Occipital lobe (tissue), 2 donors: ENCODE results near the gene CTXND1. TPM values are rescaled to one million over a fixed set of nuclear protein-coding genes. Genes with fewer than 3 reads are reported as not detected.
"Not testable (repeated sequence)": the region's sequence is repeated elsewhere in the genome, so short reads cannot be mapped to it uniquely, and the experiment has no call there.

Experiments
- DNase-seq: peaks from one replicate; lab custom pipeline; 2025; lab: John Stamatoyannopoulos, UW
- total RNA-seq: library from RNA; depleted of rRNA; stranded (reverse); fragments of >200 nt; gene quantifications from one replicate; pipeline ENCODE4 v1.2.3, GENCODE V29; 2014

The CTXND1 gene
- total RNA-seq: 0.31 TPM

DNA sequence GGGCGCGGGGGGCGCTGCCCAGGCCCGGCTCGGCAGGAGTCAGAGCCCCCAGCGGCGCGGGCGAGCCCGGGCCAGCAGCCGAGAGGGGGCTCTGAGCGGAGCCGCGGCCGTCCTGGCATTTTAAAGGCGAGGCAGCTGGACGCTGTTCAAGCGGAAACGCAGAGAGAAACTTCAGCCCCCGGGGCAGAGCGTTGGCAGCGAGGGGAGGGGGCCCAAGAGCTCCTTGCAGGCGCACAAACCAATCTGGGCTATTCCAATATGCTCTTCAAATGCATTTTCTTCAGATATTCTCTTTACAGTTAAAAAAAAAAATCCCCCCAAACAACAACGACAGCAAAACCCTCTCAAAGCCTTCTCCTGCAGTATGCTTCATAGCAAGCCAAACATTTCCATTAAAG is at the start of gene CTXND1:
TSS of gene CTXND1 (minus strand) at position 93 of the 398 bp plus-strand sequence. CDS start 50,264 bp downstream, outside the sequence.
- DNase-seq: no peak

DNA sequence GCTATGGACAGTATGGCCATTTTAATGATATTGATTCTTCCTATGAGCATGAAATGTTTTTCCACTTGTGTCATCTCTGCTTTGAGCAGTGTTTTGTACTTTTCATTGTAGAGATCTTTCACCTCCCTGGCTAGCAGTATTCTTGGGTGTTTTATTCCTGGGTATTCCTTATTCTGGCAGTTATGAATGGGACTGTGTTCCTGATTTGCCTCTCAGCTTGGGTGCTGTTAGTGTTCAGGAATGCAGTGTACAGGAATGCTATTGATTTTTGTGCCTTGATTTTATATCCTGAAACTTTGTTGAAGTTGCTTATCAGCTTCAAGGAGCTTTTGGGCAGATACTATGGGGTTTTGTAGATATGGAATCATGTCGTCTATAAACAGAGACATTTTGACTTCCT is 49.5 kb upstream of the CTXND1 start:
- no peak for DNase-seq

DNA sequence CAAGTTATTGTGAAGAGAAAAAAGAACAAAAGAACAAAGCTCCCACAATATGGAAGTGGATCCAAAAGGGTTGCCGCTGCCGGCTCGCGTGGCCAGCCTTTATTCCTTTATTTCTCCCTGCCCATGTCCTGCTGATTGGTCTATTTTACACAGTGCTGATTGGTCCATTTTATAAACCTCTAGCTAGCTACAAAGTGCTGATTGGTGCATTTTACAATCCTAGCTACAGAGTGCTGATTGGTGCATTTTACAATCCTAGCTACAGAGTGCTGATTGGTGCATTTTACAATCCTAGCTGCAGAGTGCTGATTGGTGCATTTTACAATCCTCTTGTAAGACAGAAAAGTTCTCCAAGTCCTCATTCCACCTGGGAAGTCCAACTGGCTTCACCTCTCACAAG is 43.8 kb upstream of the CTXND1 start:
- DNase-seq: not testable (repeated sequence)

DNA sequence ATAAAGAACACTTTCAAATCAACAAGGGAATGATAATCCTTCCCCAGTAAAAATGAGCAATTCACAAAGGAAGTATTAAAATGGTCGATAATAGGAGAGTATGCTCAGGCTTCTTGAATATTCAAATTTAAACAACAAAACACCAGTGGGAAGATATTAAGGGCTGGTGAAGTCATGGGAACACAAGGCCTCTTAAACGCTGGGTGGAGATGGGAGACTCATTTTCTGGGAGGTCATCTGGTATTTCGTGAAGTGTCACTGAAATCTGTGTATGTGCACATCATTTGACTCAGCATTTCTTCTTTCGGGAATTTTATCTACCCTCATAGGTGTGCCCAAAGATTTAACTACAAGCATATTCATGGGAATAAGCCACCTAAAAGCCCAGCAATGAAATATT is 40.1 kb upstream of the CTXND1 start:
- DNase-seq: no peak

DNA sequence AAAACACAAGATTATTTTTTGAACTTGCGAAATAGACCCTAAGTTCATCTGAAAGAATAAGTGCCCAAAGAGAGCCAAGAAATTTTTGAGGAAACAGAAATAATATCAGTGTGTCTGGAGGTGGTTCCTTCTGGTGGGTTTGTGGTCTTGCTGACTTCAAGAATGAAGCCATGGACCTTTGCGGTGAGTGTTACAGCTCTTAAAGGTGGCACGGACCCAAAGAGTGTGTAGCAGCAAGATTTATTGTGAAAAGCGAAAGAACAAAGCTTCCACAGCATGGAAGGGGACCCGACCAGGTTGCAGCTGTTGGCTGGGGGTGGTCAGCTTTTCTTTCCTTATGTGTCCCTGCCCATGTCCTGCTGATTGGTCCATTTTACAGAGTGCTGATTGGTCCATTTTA is 38.9 kb upstream of the CTXND1 start:
- DNase-seq: not testable (repeated sequence)

DNA sequence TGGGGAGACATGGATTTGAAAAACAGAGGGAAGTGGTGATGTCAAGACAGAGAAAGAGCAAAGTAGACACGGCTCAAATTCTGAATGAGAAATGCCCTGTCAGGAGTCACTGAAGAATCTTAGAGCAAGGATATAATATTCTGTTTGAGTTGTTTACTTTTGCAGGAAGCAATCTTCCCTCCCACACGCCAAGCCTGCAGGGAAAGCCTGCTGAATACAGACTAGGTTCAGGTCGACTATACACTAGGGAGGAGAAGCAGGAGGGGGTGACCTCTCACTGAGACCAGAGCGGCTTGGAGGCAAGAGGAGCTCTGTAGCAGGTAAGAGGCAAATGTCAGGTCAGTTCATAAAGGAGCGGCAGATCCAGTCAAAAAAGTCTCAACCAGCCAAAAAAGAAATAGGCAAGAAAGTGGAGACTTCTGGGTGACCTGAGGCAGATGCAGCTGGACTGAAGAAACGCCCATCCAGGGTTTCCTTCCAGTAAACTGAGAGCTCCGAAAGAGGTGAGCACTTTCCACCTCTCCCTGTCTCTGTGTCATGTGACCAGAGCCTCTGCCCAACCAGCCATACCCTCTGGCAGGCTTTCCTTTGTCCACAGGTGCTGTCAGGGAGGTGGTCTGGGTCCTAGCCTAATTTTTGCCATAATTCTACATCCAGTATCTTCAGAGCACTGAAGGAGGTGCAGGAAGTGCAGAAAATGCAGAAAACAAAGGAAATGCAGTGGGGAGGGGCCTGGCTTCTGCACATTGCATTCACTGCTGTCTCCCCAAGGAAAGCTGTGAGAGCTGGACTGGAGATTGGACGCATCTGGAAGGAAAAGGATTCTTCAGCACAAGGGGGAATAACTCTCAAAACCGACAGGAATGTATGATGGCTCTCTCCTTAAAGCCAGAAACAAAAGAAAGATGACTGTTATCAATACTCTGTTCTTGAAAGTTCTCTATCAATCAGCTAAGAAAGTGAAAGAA is 37.8 kb upstream of the CTXND1 start:
- DNase-seq: no peak

DNA sequence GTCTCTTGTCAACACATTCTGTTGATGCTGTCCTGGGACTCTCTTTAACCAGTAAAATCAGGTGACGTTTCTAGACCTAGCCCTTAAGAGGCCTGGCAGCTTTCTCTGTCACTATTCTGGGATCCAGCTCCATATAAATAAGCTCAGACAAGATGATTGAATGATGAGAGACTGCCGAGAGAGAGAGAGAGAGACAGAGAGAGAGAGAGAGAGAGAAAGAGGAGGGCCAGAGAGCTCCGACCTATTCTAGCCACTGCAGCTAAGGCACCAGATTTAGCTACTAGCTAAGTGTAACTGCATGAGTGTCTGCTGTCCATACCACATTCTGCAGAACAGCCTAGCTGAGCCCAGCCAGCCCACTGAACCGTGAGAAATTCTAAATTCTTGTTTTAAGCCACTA is 36.1 kb upstream of the CTXND1 start:
- no peak for DNase-seq

DNA sequence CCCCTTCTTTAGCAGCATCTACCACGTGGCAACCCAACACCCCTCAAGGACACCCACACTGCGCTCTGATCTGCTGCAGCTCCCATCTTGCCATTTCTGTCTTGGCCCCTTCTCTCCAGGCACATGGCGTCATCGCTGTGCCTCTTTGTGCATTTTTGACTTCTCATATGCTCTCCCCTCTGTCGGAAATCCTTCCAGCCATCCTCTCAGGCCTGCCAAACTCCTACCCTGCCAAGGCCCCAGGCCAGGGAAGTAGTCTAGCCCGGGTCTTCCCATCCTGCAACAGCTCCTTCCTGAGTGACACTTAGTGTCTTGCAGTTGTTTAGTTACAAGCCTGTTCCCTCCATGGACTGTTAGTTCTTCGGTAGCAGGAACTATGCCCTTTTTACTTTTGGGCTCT is 34.0 kb upstream of the CTXND1 start:
- DNase-seq: no peak

DNA sequence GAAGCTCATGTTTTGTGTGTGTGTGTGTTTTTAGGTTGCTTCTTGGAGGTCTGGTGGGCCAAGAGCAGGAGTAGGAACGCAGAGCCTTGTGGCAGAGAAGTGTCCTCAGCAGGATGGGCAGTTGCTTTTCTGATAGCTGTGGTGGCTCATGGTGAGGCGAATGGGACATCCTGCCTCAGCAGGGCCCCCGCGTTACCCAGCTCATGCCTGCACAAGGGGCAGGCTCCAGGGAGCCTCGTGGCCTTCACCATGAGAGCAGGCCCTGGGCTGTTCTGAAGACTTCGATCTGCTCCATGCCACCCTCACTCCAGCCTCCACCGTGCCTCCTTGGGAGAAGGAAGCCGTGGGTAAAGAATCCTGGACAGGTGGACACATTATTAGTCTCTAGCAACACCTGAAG is 33.4 kb upstream of the CTXND1 start:
- no peak for DNase-seq

DNA sequence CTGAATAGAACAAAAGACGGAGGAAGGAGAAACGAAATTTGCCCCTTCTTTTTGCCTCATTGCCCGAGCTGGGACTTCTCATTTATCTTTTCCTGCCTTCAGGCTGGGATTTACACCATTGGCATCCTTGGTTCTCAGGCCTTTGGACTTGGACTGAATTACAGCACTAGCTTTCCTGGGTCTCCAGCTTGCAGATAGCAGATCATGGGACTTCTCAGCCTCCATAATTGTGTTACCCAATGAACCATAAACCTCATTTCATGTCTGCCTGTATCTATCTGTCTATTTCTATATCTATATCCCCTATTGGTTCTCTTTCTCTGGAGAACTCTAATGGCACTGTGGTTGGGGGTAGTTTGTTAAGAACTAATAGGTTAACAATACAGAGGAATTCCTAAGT is 31.5 kb upstream of the CTXND1 start:
- DNase-seq: no peak

DNA sequence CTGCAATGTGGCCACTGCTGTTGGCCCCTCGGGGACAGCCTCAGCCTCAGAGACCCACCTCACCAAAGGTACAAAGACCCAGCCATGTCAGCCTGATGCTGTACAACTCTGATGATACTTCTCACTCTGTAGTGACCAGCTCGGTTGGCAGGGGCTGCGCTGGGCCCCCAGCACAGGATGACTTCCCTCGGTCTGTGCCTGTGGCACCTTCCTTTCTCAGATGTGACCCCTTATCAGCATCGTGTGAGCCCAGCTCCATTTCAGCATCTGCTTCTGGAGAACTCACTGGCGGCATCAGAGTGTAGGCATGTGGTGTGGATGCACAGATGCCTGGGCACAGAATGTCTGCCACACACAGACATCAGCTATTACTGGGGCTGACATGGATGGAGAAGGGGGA is 25.1 kb upstream of the CTXND1 start:
- no peak for DNase-seq

DNA sequence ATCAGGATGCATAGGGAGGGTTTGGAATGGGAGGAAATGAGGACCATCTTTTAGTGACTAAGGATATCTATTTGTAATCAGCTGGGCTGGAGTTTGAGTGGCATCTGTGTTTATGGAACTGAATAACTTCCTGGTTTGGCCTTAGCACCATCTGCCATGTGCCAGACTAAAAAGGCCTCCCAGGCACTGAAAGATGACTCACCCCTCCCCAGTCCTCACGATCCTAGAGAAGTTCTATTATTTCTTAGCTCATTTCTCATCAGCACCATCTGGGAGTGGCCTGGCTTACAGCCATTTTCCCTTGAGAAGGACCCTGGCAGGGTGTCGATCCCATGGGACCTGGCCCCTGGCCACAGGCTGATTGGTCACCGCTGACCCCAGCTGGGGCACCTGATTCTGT is 23.9 kb upstream of the CTXND1 start:
- DNase-seq: no peak

DNA sequence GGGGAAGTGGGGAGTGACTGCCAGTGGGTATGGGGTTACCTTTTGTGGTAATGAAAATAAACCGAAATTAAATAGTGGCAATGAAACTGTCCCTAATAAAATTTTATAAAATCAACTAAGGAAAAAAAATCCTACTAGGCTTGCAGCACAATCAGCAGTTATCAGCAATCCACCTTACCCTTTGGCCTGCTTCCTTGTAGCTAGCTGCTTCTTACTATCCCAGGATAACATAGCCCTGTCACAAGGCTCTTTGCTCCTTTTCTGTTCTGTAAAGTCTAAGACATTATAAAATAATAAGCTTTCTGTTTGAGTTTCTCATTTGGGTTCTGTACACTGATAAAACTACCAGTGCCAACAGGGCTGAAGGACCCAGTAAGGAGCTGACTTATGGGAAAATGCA is 23.0 kb upstream of the CTXND1 start:
- DNase-seq: no peak

DNA sequence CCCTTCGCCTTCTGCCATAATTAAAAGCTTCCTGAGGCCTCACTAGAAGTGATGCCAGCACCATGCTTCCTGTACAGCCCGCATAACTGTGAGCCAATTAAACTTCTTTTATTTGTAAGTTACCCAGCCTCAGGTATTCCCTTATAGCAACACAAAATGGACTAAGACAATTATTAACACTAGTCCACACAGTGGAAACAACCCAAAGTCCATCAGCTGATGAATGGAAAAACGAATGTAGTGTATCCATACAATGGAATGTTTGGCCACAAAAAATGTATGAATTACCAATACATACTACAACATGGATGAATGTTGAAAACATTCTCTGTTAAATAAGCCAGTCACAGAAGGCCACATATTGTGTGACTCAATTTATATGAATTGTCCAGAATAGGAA is 22.5 kb upstream of the CTXND1 start:
- no peak for DNase-seq

DNA sequence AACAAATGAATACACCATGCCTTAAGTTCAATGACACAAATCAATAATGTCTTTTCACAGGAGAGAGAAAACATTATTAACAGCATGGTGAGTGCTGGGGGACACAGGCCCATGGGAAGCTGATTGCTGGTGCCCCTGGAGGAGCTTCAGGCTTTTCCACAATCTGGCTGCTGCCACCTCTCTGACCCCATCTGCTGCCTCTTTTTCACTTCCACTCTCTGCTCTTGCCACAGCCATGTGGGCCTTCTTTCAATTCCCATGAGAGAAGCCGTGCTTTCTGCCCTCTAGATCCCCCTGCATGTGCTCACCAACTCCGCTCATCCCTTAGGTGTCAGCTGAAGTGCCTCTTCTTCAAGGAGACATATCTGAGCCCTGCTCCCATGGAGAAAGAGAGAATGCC is 21.0 kb upstream of the CTXND1 start:
- no peak for DNase-seq

DNA sequence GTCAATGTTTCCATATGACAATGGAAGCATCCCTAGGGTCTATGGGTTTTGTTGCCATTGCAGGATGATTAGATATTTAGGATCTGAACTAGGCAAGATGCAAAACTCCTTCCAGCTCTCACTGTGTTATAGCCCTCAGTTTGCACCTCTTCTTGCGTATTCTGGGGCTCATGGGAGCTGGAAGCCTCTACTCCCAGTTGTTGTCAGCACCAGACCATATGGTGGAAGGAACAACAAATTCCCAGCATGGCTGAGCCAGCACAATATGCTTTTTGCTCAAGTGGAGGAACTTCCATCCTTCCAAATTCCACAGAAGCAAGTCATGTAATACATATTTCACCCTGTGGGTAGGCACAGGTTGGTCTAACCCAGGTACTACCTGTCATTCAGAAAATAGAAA is 18.5 kb upstream of the CTXND1 start:
- DNase-seq: no peak

DNA sequence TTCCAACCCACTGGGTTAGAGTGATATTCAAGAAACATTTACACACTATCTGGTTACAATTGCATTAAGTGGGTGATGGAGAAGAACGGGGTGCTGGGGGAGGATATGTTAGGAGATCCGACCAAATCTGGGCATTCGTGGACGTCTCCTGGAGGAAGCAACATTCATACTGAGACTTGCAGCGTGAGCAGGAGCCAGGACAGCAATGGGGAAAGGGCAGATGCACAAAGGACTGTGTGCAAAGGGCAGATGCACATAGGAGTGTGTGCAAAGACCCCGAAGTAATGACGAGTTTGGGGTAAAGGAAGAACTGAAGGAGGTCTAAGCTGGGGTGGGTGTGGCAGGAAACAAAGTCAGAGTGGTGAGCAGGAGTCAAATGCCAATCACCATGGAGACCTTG is 16.1 kb upstream of the CTXND1 start:
- no peak for DNase-seq

DNA sequence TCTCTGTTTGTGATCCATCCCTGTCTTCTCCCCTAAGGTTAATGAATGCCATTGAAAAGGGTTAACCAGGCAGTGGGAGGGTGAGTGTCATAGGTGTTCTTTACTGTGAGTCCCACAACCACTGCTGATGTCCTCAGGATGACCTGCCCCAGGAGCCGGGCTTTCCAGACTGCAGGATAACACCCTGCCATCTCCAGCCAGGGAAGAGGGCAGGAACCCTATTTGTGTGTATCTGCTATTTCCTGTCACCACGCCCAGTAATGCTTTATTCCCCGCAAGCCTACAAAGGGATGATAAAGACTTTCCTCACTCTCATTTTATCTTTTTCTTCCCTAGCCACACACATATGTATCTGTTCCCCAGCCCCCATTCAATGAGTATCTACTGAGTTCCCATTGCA is 15.6 kb upstream of the CTXND1 start:
- no peak for DNase-seq

DNA sequence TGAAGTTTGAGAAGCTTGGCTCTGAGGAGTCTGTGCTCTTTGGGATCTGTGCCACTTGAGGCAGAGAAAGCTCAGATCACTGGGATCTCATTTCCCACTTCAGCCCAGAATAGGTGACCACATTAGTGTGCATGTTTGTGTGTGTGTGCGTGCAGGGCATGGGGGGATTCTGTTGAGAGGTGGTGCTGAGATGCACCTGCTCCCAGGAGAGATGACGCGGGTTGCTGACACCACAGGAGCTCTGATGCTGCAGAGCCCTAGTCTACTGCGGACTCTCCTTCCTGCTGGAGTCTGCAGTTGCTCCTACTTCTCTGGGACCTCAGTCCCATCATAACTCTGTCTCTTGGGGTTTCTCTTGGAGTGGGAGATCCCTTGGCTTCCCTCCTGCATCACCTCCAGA is 14.7 kb upstream of the CTXND1 start:
- DNase-seq: no peak

DNA sequence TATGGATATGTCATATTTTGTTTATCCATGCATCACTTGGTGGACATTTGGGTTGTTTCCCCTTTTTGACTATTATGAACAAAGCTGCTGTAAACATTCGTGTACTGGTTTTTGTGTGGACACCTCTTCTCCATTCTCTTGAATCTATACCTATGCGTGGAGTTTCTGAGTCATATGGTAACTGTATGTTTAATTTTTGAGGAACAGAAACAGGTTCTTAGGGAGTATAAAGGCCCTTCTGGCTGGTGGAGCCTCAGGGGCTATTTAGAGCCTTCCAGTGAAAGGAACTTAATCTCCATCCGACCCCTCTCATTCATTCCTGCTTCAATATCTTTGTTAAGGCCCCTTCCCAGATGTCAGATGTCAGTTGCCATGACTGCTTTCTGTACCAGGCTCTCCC is 14.1 kb upstream of the CTXND1 start:
- DNase-seq: no peak

DNA sequence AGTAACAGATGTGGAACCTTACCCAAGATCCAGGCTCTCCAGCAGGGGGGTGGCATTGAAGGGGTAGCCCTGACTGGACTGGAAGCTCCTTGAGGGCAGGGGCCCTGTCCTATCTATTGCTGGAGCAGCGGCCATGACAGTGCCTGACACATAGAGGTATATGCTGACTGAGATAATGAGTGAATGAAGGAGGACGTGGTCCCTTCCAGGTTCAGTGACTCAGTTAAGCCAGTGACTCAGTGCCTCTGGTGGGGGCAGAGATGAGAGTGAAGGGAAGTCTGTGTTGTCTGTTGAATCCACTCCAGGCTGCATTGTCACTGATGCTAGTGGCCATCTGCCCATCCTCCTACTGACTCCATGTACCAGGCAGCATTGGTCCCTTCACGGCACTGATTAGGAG is 13.0 kb upstream of the CTXND1 start:
- DNase-seq: peak; percentile 25

DNA sequence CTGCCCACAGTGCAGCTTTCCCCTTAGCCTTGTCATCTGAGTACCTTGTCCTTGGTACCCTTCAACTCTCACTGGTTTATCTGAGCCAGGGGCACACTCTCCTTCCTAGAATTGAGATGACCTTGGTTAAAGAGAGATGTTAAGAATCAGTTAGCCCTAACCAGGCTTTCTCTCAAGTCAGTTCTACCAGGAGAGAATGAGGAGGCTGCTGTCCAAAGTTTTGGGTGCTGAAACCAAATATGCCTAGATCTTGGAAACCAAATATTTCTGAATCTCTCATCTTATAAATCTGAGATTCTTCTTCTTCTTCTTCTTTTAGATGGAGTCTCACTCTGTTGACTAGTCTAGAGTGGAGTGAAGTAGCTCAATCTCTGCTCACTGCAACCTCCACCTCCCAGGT is 12.0 kb upstream of the CTXND1 start:
- no peak for DNase-seq

DNA sequence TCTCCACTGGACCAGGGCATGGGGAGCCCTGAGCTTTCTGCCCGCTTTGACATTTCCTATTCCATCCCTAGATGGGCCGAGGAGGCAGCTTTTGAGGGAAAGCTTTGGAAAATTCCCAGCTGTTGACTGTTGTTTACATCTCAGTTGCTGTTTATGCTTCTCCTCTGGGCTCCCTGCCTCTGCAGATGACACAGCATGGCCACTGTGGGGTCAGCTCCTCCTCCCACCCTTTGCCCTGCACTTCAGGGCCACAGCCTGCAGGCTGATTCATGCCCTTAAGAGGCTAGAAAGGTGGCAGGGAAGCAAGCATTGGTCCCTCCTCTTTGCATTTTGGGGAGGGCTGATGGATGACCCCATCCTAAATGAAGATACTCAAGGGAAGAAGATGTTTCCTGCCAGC is 8.5 kb upstream of the CTXND1 start:
- no peak for DNase-seq
